K562 (cell line): Measurements from ENCODE around the gene RIN3. TPM values are rescaled to one million over a fixed set of nuclear protein-coding genes. Genes with fewer than 3 reads are reported as not detected.

Experiments
- ATAC-seq: fragments of 200-7000 bp; cut with Tn5 transposase; 3 replicates; pipeline ENCODE4 v1.9.1; 2020; ENCODE audit warnings: moderate library complexity
- BruUV-seq: library from RNA; stranded (reverse); fragments of 400-500 nt; replicated peaks from 2 replicates; lab custom pipeline; 2021; lab: Mats Ljungman, UMichigan
- CTCF ChIA-PET: fragments of 300-600 bp; formaldehyde crosslinking; extraction: SDS; loops from one replicate; lab custom pipeline; 2021; ENCODE audit warnings: low intra/inter-chr PET ratio; lab: Yijun Ruan, JAX
- POLR2A ChIA-PET: fragments of 300-600, 350-650 bp; sonication (Branson Sonifier 250); formaldehyde crosslinking; extraction: SDS; loops from one replicate; lab custom pipeline; 2021; ENCODE audit warnings: antibody characterized with exemption, inconsistent platforms; lab: Yijun Ruan, JAX
- DNase-seq, 4 experiments: peaks; one replicate each; pipeline versions ENCODE4 v3.0.0 to v3.0.0-alpha.2; 2011 to 2018; ENCODE audit warnings: low spot score in 3 of 4, mixed read lengths in 3 of 4; ENCODE audit errors: extremely low read depth in 1 of 4
- FAIRE-seq: peaks from 2 replicates; lab custom pipeline; 2011; peaks lifted over from hg19 to GRCh38; lab: Jason Lieb, UNC
- H2AFZ ChIP-seq: 2 replicates; pipeline ENCODE4 v1.6.0; 2011; ENCODE audit warnings: low read depth, low read length, control low read depth, inconsistent platforms
- H3K27ac ChIP-seq: fragments of 200-600 bp; 3 replicates; pipeline ENCODE4 v1.8.0; 2011; ENCODE audit warnings: low read depth, mild to moderate bottlenecking, control low read depth, inconsistent platforms, low read length, moderate library complexity, mixed read lengths; ENCODE audit errors: extremely low read depth
- H3K27me3 ChIP-seq, 2 experiments: fragments of 300-600 bp in 1 of 2; 2 replicates in 1 of 2; 3 replicates in 1 of 2; pipeline versions ENCODE4 v1.6.0 to v1.8.0; 2011; ENCODE audit warnings: inconsistent platforms in 2 of 2, low read length in 2 of 2, mild to moderate bottlenecking in 1 of 2, mixed read lengths in 1 of 2, moderate library complexity in 1 of 2; ENCODE audit not compliant: control insufficient read depth in 2 of 2, insufficient read depth in 2 of 2
- H3K36me3 ChIP-seq: fragments of 300-600 bp; 3 replicates; pipeline ENCODE4 v1.8.0; 2011; ENCODE audit warnings: mild to moderate bottlenecking, low read length, inconsistent platforms; ENCODE audit not compliant: control insufficient read depth, insufficient read depth
- H3K4me1 ChIP-seq, 2 experiments: fragments of 200-600 bp in 1 of 2; replicated peaks in 1 of 2; 2 replicates in 1 of 2; 3 replicates in 1 of 2; pipeline versions ENCODE4 v1.5.1 to v1.8.0; 2011; ENCODE audit warnings: inconsistent platforms in 2 of 2, low read length in 2 of 2, mild to moderate bottlenecking in 1 of 2, mixed read lengths in 1 of 2, moderate library complexity in 1 of 2; ENCODE audit not compliant: control insufficient read depth in 2 of 2, insufficient read depth in 2 of 2
- H3K4me2 ChIP-seq: 2 replicates; pipeline ENCODE4 v1.6.1; 2011; ENCODE audit warnings: low read length, control low read depth, inconsistent platforms, mixed read lengths; ENCODE audit not compliant: insufficient read depth
- H3K4me3 ChIP-seq: fragments of 200-600 bp; sonication (generic), shearing (Covaris generic); 2 replicates; pipeline ENCODE4 v1.5.1; 2016; ENCODE audit warnings: control low read depth, inconsistent platforms
- H3K79me2 ChIP-seq: fragments of 200-600 bp; 3 replicates; pipeline ENCODE4 v1.8.0; 2011; ENCODE audit warnings: low read length, inconsistent platforms; ENCODE audit not compliant: control insufficient read depth, insufficient read depth
- H3K9ac ChIP-seq, 2 experiments: 2 replicates each; pipeline versions ENCODE4 v1.6.0 to v1.6.1; 2011; ENCODE audit warnings: low read depth in 2 of 2, low read length in 2 of 2, control low read depth in 1 of 2, inconsistent platforms in 1 of 2, mild to moderate bottlenecking in 1 of 2, mixed read lengths in 1 of 2; ENCODE audit not compliant: insufficient read depth in 1 of 2
- H3K9me1 ChIP-seq: one replicate; pipeline ENCODE4 v1.6.0; 2011; ENCODE audit warnings: inconsistent platforms, mild to moderate bottlenecking, low read length, moderate library complexity; ENCODE audit not compliant: control insufficient read depth, insufficient read depth
- H3K9me3 ChIP-seq: replicated peaks from 2 replicates; pipeline ENCODE4 v1.5.1; 2011; ENCODE audit warnings: low read depth, low read length, inconsistent platforms; ENCODE audit not compliant: control insufficient read depth, insufficient read depth
- H4K20me1 ChIP-seq: replicated peaks from 2 replicates; pipeline ENCODE4 v1.6.1; 2011; ENCODE audit warnings: low read length, inconsistent platforms, mixed read lengths; ENCODE audit not compliant: control insufficient read depth, insufficient read depth
- JUNB ChIP-seq: fragments of 450-650 bp; formaldehyde crosslinking; conservative IDR thresholded peaks from 2 replicates; pipeline ENCODE4 v1.4.0; 2020; ENCODE audit warnings: mild to moderate bottlenecking
- MYC ChIP-seq, 2 experiments: fragments of 250-450 bp in 1 of 2; sonication (Bioruptor Pico) in 1 of 2; IDR thresholded peaks; 2 replicates each; pipeline versions ENCODE4 v1.5.1 to v1.6.1; 2012 to 2021; ENCODE audit warnings: low read depth in 2 of 2, borderline replicate concordance in 1 of 2, improper control_type of control experiment in 1 of 2, low read length in 1 of 2, mild to moderate bottlenecking in 1 of 2, moderate library complexity in 1 of 2
- SREBF2 ChIP-seq: sonication (generic); formaldehyde crosslinking; IDR thresholded peaks from 2 replicates; pipeline ENCODE4 v1.4.0; 2020; ENCODE audit warnings: mild to moderate bottlenecking, missing genetic modification reagents
- ZBTB5 ChIP-seq: fragments of 450-650 bp; IDR thresholded peaks from 2 replicates; pipeline ENCODE4 v1.6.1; 2017; ENCODE audit warnings: antibody characterized with exemption
- WGBS: fragments of 100-300 bp; shearing (Covaris generic); methylation state at CpG from one replicate; pipeline ENCODE4 v1.1.6; 2016; ENCODE audit warnings: low coverage, mixed read lengths; ENCODE audit not compliant: insufficient coverage; ENCODE audit errors: missing lambda C conversion rate; 5-methylcytosine and 5-hydroxymethylcytosine counted together
- in situ Hi-C: fragments of 300-500 bp; cut with MboI; formaldehyde crosslinking; loops from 4 replicates; pipeline ENCODE4 v1.15.0; 2018; ENCODE audit warnings: inconsistent platforms, mixed read lengths
- intact Hi-C: fragments of 100-400 bp; cut with micrococcal nuclease; formaldehyde crosslinking; loops from 2 replicates; pipeline ENCODE4 v1.14.2; 2022
- polyA plus RNA-seq, 8 experiments: library from polyadenylated mRNA; depleted of rRNA in 4 of 8; stranded (reverse) in 5 of 8; unstranded in 3 of 8; fragments of >200 nt; fragmentation: Nextera tagmentation in 2 of 8; fragmentation: Illumina TruSeq in 1 of 8; extraction: Ambion mirVana in 2 of 8; extraction: Trizol in 1 of 8; gene quantifications; 2 replicates each; pipeline versions ENCODE4 v1.2.1 to v1.2.3, GENCODE V29; 2011 to 2014; ENCODE audit warnings: inconsistent platforms in 1 of 8, missing spikeins in 1 of 8
- total RNA-seq, 7 experiments: library from RNA; depleted of rRNA in 6 of 7; stranded (reverse); fragments of >200 nt in 6 of 7; fragmentation: Illumina TruSeq in 2 of 7; extraction: Trizol in 2 of 7; gene quantifications; 2 replicates each; pipeline versions ENCODE4 v1.2.1 to v1.2.3, GENCODE V29; 2011 to 2021; ENCODE audit warnings: low replicate concordance in 1 of 7
- TF ChIP-seq, protein P1 (sequence below): fragments of 450-650 bp; formaldehyde crosslinking; IDR thresholded peaks from 2 replicates; pipeline ENCODE4 v1.4.0; 2022; ENCODE audit warnings: missing genetic modification characterization

RIN3 gene
- total and polyA plus RNA-seq, 9 of the 15 experiments (the other 6 are each of a cell fraction or from before 2014, with no cell fraction given) = 0.01 to 0.49 (median 0.08) TPM; not detected in 5

DNA sequence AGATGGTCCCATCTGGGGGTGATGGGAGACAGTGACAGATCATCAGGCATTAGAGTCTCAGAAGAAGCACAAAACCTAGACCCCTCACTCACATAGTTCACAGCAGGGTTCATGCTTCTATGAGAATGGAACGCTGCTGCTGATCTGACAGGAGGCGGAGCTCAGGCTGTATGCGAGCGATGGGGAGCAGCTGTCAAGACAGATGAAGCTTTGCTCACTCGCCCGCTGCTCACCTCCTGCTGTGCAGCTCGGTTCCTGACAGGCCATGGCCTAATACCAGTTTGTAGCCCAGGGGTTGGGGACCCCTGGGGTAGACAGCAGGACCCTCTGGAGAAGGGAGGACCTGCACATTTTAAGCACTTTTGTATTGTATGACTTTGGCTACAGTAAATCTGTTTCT is 123.6 kb downstream of the RIN3 start (continued):
- TF ChIP-seq, protein P1, sequence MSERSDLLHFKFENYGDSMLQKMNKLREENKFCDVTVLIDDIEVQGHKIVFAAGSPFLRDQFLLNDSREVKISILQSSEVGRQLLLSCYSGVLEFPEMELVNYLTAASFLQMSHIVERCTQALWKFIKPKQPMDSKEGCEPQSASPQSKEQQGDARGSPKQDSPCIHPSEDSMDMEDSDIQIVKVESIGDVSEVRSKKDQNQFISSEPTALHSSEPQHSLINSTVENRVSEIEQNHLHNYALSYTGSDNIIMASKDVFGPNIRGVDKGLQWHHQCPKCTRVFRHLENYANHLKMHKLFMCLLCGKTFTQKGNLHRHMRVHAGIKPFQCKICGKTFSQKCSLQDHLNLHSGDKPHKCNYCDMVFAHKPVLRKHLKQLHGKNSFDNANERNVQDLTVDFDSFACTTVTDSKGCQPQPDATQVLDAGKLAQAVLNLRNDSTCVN (CRISPR knock-in tag) = no peak
- TF ChIP-seq MYC (IDR thresholded peaks at IDR 0.05; ENCODE audit: low read depth, low read length) (no peak), MYC (CRISPR knock-in tag; IDR thresholded peaks at IDR 0.05; ENCODE audit: borderline replicate concordance, low read depth) (no peak)

GRCh38 chr14:92637864-92638263 is 124.3 kb downstream of the RIN3 start:
- CTCF ChIA-PET = no interaction called here
- no peaks in the 10 kb centered on the region for H3K36me3 ChIP-seq
- no peak overlapping the region for H2AFZ ChIP-seq
- in situ Hi-C loops (no loop called here), intact Hi-C loops (no loop called here)
- H4K20me1 ChIP-seq = no peaks in the 10 kb centered on the region
- WGBS = 9% methylated on average over 5 of the region's 5 CpGs
- FAIRE-seq = no peak
- H3K4me3 ChIP-seq = no peak overlapping the region
- no peak overlapping the region for H3K9ac ChIP-seq
- H3K9me1 ChIP-seq = no peaks in the 10 kb centered on the region
- H3K9me3 ChIP-seq = no peaks in the 10 kb centered on the region
- TF ChIP-seq JUNB (CRISPR knock-in tag) (no peak), SREBF2 (CRISPR knock-in tag) (no peak), ZBTB5 (no peak)
- no peak for DNase-seq
- no peaks in the 10 kb centered on the region for H3K79me2 ChIP-seq
- H3K4me2 ChIP-seq = no peak overlapping the region
- no peak overlapping the region for H3K27ac ChIP-seq
- H3K4me1 ChIP-seq = no peaks in the 10 kb centered on the region
- peaks cover 0 to 11% of the 10 kb centered on the region in 2 experiments; a peak in 2 of 5 replicates for H3K27me3 ChIP-seq
- no TSS peak for BruUV-seq
- ATAC-seq = no peak
- POLR2A ChIA-PET = no interaction called here
